ENCODE data around the gene ABCD3.

DNA sequence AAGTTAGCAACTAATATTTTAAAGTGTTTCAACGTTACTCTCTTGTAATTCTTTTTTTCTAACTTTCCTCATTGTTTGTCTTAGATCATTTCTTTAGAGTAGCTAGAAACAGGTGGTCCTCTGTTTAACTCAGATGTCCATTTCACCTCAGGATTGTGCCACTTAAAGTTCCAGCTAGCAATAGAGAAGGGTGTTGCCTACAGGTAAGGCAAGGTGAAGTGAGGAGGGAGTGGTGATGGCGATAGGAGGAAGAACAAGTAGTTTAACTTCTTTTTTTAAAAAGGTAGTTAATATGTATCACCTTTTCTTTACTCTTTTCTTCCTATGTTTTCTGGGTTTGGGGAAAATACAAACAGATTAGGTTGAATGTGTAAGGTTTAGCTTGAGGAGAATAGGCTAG, 44.4 kb downstream of the ABCD3 start:
- TF ChIP-seq, protein P1, sequence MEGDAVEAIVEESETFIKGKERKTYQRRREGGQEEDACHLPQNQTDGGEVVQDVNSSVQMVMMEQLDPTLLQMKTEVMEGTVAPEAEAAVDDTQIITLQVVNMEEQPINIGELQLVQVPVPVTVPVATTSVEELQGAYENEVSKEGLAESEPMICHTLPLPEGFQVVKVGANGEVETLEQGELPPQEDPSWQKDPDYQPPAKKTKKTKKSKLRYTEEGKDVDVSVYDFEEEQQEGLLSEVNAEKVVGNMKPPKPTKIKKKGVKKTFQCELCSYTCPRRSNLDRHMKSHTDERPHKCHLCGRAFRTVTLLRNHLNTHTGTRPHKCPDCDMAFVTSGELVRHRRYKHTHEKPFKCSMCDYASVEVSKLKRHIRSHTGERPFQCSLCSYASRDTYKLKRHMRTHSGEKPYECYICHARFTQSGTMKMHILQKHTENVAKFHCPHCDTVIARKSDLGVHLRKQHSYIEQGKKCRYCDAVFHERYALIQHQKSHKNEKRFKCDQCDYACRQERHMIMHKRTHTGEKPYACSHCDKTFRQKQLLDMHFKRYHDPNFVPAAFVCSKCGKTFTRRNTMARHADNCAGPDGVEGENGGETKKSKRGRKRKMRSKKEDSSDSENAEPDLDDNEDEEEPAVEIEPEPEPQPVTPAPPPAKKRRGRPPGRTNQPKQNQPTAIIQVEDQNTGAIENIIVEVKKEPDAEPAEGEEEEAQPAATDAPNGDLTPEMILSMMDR (conservative IDR thresholded peaks at IDR 0.05 in 1 of 2, IDR thresholded peaks at IDR 0.05 in 1 of 2; ENCODE audit: low read depth in 1 of 2, low read length in 2 of 2) = no peak
- TF ChIP-seq EZH2 (IDR thresholded peaks at IDR 0.05; ENCODE audit: low read length, missing control alignments) = no peak

Measured in fibroblast of lung (primary cell).